GM19351 (cell line): ENCODE results near the gene LEFTY2.
"Not testable (repeated sequence)": the region's sequence is repeated elsewhere in the genome, so short reads cannot be mapped to it uniquely, and the experiment has no call there.

ENCODE experiments used
- ATAC-seq: cut with Tn5 transposase; IDR thresholded peaks from one replicate; pipeline ENCODE4 v1.9.1; 2021; ENCODE audit warnings: mild to moderate bottlenecking, moderate library complexity; ENCODE audit not compliant: unreplicated experiment

Gene LEFTY2

DNA sequence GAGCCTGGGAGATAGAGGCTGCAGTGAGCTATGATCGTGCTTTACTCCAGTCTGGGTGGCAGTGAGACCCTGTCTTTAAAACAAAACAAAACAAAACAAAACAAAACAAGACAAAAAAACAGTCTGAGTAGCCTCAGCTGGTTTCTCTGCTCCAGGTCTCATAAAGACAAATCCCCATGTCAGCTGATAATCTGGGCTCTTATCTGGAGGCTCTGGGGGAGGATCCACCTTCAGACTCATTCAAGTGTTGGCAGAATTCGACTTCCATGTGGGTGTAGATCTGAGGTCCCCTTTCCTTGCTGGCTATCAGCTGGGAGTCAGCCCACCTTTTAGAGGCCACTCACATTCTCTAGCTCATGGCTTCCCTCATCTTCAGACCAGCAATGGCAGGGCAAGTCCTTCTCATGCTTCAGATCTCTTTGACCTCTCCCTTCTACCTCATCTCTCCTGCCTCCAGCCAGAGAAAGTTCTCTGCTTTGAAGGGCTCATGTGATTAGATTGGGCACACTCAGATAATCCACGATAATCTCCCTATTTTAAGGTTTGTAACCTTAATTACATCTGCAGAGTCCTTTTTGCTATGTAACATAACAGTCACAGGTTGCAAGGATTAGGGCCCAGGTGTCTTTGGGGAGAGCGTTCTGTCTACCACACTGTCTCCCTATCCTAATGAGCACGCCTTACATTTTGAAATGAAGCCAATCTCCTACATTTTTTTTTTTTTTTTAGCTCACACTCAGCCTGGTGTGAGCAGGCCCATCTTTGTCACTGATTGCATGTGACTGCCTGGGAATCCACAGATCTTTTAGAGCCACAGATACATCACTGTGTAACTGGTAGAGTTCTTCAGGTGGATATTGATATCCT lies 9.5 kb downstream of the LEFTY2 start:
- ATAC-seq = no peak

DNA sequence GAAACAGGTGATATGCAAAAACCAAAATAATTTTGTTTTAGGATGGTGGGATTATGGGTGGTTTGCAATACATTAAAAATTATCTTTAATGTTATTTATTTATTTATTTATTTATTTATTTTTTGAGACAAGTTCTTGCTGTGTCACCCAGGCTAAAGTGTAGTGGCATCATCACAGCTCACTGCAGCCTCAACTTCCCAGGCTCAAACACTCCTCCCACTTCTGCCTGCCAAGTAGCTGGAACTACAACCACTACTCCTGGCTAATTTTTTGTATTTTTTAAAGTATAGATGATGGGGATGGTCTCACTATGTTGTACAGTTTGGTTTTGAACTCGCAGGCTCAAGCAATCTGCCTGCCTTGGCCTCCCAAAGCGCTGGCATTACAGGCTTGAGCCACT lies 10.5 kb downstream of the LEFTY2 start:
- ATAC-seq = no peak

GRCh38 chr1:225929462-225929861 lies 11.6 kb downstream of the LEFTY2 start:
- ATAC-seq = not testable (repeated sequence)

GRCh38 chr1:225928186-225929175 lies 12.5 kb downstream of the LEFTY2 start:
- ATAC-seq = no peak

DNA sequence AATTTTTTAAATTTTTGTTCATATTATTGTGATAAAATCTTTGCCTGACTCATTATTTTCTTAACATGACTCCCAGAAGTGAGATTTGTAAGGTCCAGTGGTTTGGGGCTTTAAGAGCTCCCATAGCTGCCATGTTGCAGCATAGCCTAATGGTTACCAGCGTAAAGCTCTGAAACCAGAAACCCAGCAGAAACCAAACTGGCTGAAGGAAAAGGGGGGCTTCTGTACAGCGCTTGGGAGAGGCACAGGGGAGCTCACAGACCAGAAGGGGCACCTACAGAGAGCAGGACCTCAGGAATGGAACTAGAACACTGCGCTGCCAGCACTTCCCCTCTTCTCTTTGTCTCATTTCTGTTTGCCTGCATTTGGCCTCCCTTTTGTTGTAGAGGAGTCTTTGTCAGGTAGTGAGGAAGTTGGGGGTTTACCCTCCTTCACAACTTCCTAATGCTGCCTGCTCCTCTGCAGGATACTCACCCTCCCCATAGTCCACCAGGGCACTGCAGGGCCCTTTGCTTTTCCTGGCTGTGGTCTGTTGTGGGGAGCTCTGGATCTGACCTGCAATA lies 14.4 kb downstream of the LEFTY2 start:
- no peak for ATAC-seq

DNA sequence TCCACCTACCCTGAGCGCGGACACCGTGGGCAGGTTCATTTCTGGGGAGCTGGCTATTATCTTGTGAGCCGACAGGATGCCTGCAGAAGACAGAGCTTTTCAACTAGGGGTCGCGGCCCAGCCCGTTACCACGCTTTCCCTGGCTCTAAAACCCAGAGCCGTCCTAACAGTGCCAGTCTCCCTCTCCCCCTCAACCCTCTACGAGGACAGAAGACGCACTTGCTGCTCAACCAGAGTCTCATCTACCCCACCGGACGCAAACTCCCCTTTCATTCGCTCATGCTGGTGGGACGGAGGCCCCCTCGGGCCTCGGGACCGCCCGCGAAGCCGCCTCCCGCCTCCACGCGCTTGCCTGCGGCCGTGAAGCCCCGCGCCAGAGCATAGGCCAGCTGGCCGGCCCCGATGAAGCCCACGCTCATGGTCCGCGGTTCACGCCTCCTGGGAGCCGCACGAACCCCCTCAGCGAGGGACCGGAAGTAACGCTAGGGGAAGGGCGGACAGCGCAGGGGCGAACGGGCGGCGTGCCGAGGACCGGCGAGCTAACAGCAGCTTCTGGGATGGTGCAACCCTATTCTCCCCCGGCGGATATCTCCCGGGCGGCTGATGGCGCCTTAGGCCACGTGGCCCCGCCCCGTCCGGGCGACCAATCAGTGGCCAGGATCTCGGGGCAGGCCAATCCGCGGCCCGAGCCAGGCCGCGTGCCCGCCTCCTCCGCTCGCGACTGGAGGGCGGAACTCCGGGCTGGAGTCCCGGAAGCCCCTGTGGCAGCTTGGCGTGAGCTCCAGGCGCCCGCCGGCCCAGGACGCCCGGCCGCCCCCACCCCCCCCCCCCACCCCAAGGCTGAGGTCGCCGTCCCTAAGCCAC lies 17.1 kb downstream of the LEFTY2 start, which contains the start of gene PYCR2:
Gene PYCR2, minus strand, starts transcription at position 559 of the 864 bp plus-strand sequence. Its CDS starts 140 bp downstream, at position 419.
- peak; percentile 97 for ATAC-seq

DNA sequence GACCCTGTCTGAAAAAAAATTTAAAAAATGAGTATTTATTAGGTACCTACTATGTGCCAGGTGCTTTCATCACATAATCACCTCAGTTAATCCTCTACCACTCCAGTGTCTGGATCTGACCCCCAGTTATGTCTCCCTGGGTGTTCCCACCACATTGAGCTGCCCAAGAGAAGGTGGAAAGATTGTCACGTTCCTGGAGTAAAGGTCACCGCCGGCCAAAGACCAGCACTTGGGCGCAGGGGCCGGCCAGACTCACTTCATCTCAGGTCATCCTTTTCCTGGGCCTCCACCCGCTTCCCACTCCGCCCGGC lies 17.7 kb downstream of the LEFTY2 start:
- ATAC-seq = no peak

GRCh38 chr1:225921734-225922709 lies 19.0 kb downstream of the LEFTY2 start:
- ATAC-seq = no peak

DNA sequence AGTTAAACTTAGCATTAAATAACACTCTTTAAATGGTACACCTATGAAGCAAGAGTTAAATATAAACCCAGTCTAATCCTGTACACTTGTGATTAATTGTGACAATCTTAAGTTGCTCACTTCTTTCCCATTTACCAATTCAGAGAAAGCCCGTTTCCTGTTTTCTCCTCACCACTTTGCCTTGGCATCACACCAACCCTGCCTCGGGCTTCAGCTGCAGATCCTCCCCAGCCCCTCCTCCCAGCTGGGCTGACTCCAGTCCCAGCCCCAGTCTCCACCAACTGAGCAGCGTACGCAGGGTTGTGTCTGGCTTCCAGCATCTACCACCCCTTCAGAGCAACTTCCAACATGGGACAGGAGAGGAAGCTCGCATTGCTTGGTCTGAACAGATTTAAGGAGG lies 21.1 kb downstream of the LEFTY2 start:
- no peak for ATAC-seq

GRCh38 chr1:225918280-225918679 lies 22.7 kb downstream of the LEFTY2 start:
- no peak for ATAC-seq

DNA sequence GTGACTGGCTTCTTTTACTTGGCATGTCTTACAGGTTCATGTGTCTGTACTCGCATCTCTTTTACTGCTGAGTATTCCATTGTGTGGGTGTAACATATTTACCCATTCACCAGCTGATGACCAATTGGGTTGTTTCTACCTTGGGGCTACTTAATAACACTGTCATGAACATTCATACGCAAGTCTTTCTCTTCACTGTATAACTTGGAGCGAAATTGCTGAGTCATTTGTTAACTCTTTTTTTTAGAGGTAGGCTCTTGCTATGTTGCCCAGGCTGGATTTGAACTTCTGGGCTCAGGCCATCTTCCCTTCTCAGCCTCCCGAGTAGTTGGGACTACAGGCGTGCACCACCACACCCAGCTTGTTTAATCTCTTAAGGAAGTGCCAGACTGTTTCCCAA lies 23.5 kb downstream of the LEFTY2 start:
- no peak for ATAC-seq

- no peak for ATAC-seq
Observed at GRCh38 chr1:225917101-225917500, 23.9 kb downstream of the LEFTY2 start.

GRCh38 chr1:225915538-225915991 lies 25.5 kb downstream of the LEFTY2 start:
- no peak for ATAC-seq

- ATAC-seq = no peak
Observed at GRCh38 chr1:225914947-225915346, 26.1 kb downstream of the LEFTY2 start.

- ATAC-seq = no peak
Observed at GRCh38 chr1:225914391-225914790, 26.6 kb downstream of the LEFTY2 start.

- ATAC-seq = peak; percentile 89
Observed at GRCh38 chr1:225911191-225912130, 29.6 kb downstream of the LEFTY2 start.

GRCh38 chr1:225909477-225909876 lies 31.5 kb downstream of the LEFTY2 start:
- ATAC-seq = no peak

DNA sequence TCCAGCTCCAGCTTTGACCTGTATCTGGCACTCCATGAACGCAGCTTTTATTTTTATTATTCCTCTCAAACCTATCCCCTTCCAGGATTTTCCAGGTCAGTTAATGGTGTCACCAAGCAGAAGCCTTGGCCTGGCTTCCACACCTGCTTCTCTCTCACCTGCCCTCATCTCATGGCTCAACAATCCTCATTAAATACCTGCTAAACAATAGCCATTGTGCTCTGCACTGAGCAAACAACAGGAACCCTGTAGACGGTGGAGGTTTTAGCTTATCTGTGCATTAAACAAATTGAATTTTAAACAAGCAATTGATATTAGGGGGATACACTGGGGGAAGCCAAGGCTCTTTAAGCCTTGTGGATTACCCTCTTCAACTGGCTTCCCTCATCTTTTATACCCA lies 32.2 kb downstream of the LEFTY2 start:
- no peak for ATAC-seq
